ENCODE results near the gene KMO. TPM values are rescaled to one million over a fixed set of nuclear protein-coding genes. Genes with fewer than 3 reads are reported as not detected.

Gene KMO
- total and polyA plus RNA-seq, 2 experiments from 2014 or later: 0.05 TPM; not detected in 1

DNA sequence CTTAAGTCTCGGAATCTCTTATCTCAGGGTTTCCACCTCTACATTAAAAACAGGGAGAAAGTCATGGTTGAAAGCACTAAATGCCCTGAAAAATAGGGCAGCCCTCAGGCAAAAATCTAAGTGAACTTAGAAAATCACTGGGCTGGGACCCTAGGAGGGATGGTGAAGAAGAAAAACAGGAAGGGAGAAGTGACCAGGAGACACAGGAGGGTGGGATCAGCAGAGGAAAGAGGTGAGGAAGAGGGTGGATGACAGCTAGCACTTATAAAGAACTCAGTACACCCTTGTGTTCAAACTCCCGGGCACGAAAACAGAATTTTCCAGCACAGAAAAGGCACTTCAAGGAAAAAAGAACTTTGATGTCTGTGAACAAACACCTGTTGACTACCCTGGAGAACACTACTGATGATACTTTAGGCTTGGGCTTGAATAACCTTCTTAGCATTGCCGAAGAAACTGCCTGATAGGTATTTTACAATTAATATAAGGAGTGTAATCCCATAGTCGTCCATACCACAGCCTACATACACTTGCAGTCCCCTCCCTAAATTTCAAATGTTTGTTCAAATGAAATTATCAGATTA is 106.0 kb downstream of the KMO start (continued):
- TF ChIP-seq, protein P1, sequence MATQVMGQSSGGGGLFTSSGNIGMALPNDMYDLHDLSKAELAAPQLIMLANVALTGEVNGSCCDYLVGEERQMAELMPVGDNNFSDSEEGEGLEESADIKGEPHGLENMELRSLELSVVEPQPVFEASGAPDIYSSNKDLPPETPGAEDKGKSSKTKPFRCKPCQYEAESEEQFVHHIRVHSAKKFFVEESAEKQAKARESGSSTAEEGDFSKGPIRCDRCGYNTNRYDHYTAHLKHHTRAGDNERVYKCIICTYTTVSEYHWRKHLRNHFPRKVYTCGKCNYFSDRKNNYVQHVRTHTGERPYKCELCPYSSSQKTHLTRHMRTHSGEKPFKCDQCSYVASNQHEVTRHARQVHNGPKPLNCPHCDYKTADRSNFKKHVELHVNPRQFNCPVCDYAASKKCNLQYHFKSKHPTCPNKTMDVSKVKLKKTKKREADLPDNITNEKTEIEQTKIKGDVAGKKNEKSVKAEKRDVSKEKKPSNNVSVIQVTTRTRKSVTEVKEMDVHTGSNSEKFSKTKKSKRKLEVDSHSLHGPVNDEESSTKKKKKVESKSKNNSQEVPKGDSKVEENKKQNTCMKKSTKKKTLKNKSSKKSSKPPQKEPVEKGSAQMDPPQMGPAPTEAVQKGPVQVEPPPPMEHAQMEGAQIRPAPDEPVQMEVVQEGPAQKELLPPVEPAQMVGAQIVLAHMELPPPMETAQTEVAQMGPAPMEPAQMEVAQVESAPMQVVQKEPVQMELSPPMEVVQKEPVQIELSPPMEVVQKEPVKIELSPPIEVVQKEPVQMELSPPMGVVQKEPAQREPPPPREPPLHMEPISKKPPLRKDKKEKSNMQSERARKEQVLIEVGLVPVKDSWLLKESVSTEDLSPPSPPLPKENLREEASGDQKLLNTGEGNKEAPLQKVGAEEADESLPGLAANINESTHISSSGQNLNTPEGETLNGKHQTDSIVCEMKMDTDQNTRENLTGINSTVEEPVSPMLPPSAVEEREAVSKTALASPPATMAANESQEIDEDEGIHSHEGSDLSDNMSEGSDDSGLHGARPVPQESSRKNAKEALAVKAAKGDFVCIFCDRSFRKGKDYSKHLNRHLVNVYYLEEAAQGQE (IDR thresholded peaks at IDR 0.05; ENCODE audit: unreplicated experiment): no peak
- TF ChIP-seq, protein P2, sequence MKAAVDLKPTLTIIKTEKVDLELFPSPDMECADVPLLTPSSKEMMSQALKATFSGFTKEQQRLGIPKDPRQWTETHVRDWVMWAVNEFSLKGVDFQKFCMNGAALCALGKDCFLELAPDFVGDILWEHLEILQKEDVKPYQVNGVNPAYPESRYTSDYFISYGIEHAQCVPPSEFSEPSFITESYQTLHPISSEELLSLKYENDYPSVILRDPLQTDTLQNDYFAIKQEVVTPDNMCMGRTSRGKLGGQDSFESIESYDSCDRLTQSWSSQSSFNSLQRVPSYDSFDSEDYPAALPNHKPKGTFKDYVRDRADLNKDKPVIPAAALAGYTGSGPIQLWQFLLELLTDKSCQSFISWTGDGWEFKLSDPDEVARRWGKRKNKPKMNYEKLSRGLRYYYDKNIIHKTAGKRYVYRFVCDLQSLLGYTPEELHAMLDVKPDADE (IDR thresholded peaks at IDR 0.05): no peak
- TF ChIP-seq, protein P3, sequence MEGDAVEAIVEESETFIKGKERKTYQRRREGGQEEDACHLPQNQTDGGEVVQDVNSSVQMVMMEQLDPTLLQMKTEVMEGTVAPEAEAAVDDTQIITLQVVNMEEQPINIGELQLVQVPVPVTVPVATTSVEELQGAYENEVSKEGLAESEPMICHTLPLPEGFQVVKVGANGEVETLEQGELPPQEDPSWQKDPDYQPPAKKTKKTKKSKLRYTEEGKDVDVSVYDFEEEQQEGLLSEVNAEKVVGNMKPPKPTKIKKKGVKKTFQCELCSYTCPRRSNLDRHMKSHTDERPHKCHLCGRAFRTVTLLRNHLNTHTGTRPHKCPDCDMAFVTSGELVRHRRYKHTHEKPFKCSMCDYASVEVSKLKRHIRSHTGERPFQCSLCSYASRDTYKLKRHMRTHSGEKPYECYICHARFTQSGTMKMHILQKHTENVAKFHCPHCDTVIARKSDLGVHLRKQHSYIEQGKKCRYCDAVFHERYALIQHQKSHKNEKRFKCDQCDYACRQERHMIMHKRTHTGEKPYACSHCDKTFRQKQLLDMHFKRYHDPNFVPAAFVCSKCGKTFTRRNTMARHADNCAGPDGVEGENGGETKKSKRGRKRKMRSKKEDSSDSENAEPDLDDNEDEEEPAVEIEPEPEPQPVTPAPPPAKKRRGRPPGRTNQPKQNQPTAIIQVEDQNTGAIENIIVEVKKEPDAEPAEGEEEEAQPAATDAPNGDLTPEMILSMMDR (conservative IDR thresholded peaks at IDR 0.05; ENCODE audit: low read depth in 2 of 2): no peak

DNA sequence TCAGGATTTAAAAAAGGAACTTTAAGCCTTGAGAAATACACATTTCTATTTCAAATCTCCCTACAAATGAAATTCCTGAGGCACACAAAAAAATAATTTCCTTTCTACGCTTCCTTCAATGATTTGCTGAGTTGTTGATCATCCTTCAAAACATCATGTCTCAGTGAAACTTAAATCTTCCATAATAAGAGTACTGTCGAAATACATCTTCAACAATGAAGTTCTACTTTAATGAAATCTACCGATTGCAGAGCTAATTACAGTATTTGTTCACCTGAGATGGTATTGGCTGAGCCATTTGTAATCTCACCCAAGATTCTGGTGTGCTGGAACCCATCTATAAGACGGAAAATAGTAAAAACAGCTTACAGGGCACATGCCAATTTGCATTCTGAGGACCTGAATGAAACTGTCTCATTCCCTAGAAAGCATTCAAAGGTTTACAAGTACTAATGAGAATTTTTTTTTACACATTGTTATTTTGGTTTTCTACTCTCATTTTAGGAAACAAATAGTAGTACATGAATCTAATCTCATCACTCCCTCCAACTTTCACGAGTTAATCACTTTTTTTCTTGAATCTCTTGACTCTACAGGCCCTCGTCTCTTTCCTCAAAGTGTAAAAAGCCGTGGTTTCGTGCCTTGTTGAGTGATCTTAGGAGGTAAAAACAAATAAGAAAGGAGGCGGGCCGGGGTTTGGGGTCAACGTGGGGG is 106.9 kb downstream of the KMO start:
- H3K36me3 ChIP-seq (ENCODE audit: insufficient read depth): peaks cover 9% of the 10 kb centered on the region; the same call in 1 of the 2 replicates
- H3K36me3 Mint-ChIP-seq (ENCODE audit: low read depth): peaks cover 37% of the 10 kb centered on the region
- H3K27me3 ChIP-seq (ENCODE audit: insufficient read depth): no peaks in the 10 kb centered on the region
- H3K9me3 Mint-ChIP-seq: peaks cover 23% of the 10 kb centered on the region
- H3F3A ChIP-seq (replicated peaks; ENCODE audit: low read depth): no peaks in the 10 kb centered on the region
- DNase-seq (ENCODE audit: low spot score) (no peak), ATAC-seq (no peak)
- H3K4me1 ChIP-seq (ENCODE audit: insufficient read depth): peaks cover 9% of the 10 kb centered on the region
- peak overlapping the region; percentile 79 for H3K4me3 ChIP-seq
- H3K27ac ChIP-seq (ENCODE audit: low read depth): 0 out of 2 replicates have a peak overlapping the region, but pooled peaks have one; percentile 63
- H3K27ac Mint-ChIP-seq: peak overlapping the region; percentile 94
- peaks cover 7% of the 10 kb centered on the region for H3K27me3 Mint-ChIP-seq (ENCODE audit: insufficient read depth, low read depth, poor library complexity)
- no peak overlapping the region for H2AFZ ChIP-seq
- H3K9me2 ChIP-seq (ENCODE audit: insufficient read depth): no peaks in the 10 kb centered on the region
- peak overlapping the region; percentile 76 for H3K4me2 ChIP-seq
- peaks cover 24% of the 10 kb centered on the region; the same call in 2 of the 3 replicates for H3K4me1 Mint-ChIP-seq
- peaks cover 5% of the 10 kb centered on the region for H4K20me1 ChIP-seq (replicated peaks; ENCODE audit: insufficient read depth)
- H3K79me2 ChIP-seq (replicated peaks; ENCODE audit: insufficient read depth): peaks cover 55% of the 10 kb centered on the region
- H3K4me3 Mint-ChIP-seq: peak overlapping the region; percentile 78
- TF ChIP-seq, protein P3 (conservative IDR thresholded peaks at IDR 0.05; ENCODE audit: low read depth in 2 of 2): no peak
- TF ChIP-seq ZNF114 (CRISPR knock-in tag; IDR thresholded peaks at IDR 0.05) (no peak), EZH2phosphoT487 (IDR thresholded peaks at IDR 0.05; ENCODE audit: unreplicated experiment) (no peak), NANOG (IDR thresholded peaks at IDR 0.05; ENCODE audit: borderline replicate concordance) (no peak), JUNB (IDR thresholded peaks at IDR 0.05; ENCODE audit: unreplicated experiment) (no peak), ZNF331 (CRISPR knock-in tag; IDR thresholded peaks at IDR 0.05; ENCODE audit: low read depth) (no peak), STAT1 (IDR thresholded peaks at IDR 0.05; ENCODE audit: unreplicated experiment) (no peak), EZH2 (IDR thresholded peaks at IDR 0.05; ENCODE audit: low read depth, unreplicated experiment) (no peak), CREB1 (CRISPR knock-in tag; IDR thresholded peaks at IDR 0.05; ENCODE audit: low read depth) (no peak), POLR2AphosphoS5 (IDR thresholded peaks at IDR 0.05; ENCODE audit: low read depth) (no peak)
- TF ChIP-seq, protein P1 (IDR thresholded peaks at IDR 0.05; ENCODE audit: unreplicated experiment): no peak
- TF ChIP-seq, protein P2 (IDR thresholded peaks at IDR 0.05): no peak

All from GM23338 (cell line).